Non-pigmented ciliary epithelial cell (primary cell): ENCODE data around the gene SPIB.
"Not testable (repeated sequence)": the region's sequence is repeated elsewhere in the genome, so short reads cannot be mapped to it uniquely, and the experiment has no call there.

ENCODE experiments used
- DNase-seq: peaks from one replicate; pipeline ENCODE4 v3.0.0-alpha.2; 2010; ENCODE audit warnings: low read depth

Gene SPIB

DNA sequence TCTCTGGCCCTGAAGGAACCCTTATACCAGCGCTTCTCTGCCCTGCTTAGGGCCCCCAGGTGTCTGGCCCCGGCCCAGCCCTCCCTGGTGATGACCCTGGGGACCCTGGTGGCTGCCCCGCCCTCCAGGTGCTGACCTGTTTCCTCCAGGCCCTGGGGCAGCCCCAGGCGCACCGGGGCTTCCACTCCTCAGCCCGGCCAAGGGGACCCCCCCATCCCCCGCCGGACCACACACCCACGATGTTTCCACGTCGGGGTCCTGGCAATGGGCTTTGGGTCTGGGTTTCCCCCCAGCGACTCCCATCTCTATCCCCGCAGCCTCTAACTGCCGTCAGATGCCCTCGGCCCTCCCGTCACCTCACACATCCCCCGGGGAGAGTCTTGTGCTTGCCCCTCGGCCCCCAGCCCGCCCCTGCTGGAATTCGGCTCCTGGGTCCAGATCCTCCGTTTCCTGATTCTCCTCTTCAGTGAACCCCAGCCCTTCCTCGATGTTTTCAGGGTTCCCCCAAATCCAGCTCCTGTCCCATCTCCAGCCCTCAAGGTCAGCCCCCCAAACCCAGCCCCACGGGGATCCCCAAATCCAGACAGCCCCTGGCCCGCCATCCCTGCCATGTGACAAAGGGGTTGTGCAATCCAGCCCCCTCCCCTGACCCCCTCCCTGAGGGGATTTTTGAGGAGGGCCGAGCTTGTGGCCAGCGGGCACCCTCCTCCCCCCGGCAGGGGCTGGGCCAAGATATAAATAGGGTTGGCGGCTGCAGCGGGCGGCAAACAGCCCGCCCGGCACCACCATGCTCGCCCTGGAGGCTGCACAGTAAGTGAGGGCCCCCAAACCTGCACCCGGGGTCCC is at the start of gene SPIB:
Gene SPIB (plus strand): TSS at position 763 of the 846 bp plus-strand sequence. CDS start 25 bp downstream, at position 788.
- no peak for DNase-seq

DNA sequence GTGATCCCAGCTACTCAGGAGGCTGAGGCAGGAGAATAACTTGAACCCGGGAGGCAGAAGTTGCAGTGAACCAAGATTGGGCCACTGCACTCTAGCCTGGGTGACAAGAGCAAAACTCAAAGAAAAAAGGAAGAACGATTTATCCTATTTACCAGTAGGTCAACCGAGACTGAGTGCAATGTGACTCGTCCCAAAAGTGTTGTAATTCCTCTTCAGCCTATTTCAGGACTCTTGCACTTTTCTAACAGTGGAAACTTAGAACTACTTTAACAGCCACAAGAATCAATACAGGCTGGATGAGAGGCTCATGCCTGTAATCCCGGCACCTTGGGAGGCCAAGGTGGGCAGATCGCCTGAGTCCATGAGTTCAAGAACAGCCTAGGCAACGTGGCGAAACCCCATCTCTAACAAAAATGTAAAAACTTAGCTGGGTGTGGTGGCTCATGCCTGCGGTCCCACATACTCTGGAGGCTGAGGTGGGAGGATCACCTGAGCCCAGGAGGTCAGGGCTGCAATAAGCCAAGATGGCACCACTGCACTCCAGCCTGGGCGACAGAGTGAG is 46.7 kb upstream of the SPIB start:
- no peak for DNase-seq

DNA sequence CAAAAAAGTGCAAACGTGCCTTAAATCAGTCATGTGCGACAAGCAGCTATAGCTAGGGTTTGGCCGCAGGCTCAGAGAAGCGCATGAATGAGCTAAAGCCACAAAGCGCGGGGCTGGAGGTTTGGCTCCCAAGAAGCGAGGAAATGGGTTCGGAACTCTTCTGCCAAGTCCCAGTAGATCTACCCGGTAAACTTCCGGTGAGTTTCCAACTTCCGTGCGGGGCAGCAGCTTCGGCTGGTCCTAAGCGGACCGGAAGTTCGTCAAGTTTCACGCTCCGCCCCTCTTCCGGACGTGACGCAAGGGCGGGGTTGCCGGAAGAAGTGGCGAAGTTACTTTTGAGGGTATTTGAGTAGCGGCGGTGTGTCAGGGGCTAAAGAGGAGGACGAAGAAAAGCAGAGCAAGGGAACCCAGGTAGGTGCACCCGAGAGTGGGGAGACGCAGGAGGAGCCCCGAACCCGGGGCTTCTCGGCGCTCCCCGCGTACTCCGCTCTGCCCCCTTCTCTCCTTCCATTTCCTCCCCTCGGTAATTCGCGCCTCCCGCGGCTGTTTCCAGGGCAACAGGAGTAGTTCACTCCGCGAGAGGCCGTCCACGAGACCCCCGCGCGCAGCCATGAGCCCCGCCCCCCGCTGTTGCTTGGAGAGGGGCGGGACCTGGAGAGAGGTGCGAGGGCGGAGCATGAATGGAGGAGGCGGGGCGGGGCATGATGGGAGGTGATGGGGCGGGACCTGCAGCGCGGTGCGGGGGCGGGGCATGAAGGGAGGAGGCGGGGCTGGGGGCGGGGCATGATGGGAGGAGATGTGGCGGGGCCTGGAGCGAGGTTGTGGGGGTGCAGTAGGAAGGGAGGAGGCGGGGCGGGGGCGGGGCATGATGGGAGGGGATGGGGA is 42.3 kb upstream of the SPIB start, which contains the start of gene NR1H2:
Gene NR1H2 (plus strand): TSS at position 292 of the 885 bp plus-strand sequence. CDS start 1,149 bp downstream, outside the sequence.
- DNase-seq, result peak; percentile 95

GRCh38 chr19:50377051-50377461 is 41.7 kb upstream of the SPIB start:
- DNase-seq, result no peak

GRCh38 chr19:50377517-50377916 is 41.2 kb upstream of the SPIB start:
- DNase-seq, result no peak

DNA sequence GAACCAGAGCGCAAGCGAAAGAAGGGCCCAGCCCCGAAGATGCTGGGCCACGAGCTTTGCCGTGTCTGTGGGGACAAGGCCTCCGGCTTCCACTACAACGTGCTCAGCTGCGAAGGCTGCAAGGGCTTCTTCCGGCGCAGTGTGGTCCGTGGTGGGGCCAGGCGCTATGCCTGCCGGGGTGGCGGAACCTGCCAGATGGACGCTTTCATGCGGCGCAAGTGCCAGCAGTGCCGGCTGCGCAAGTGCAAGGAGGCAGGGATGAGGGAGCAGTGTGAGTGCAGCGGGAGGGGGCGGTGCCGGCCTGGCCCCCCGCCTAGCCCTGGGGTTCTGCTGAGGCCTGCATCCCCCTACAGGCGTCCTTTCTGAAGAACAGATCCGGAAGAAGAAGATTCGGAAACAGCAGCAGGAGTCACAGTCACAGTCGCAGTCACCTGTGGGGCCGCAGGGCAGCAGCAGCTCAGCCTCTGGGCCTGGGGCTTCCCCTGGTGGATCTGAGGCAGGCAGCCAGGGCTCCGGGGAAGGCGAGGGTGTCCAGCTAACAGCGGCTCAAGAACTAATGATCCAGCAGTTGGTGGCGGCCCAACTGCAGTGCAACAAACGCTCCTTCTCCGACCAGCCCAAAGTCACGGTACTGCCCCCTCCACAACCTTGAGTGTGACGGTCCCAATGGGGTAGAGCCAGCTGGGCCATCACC is 40.4 kb upstream of the SPIB start:
- no peak for DNase-seq

DNA sequence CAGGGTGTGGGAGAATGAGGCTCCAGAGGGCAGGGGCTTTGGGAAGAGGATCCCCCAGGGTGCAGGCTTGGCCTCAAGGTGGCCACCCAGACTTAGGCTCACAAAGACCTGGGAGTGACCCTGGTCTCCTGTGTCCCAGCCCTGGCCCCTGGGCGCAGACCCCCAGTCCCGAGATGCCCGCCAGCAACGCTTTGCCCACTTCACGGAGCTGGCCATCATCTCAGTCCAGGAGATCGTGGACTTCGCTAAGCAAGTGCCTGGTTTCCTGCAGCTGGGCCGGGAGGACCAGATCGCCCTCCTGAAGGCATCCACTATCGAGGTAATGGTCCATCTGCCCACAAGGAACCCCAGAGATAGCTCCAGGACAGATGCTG is 39.9 kb upstream of the SPIB start:
- DNase-seq, result no peak

DNA sequence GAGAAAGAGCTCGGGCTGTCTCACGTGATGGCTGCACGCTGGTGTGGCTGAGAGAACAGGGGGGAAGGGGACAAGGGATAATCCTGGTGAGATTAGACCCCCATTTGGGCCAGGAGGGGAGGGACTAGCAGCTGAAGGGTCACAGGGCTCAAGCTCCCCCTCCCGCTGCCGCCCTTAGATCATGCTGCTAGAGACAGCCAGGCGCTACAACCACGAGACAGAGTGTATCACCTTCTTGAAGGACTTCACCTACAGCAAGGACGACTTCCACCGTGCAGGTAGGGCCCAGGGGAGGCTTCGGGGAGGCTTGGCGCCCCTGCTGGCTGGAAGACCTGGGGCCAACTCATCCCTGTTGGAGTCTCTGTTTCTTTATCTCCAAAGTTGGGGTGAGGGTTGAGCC is 39.1 kb upstream of the SPIB start:
- no peak for DNase-seq

DNA sequence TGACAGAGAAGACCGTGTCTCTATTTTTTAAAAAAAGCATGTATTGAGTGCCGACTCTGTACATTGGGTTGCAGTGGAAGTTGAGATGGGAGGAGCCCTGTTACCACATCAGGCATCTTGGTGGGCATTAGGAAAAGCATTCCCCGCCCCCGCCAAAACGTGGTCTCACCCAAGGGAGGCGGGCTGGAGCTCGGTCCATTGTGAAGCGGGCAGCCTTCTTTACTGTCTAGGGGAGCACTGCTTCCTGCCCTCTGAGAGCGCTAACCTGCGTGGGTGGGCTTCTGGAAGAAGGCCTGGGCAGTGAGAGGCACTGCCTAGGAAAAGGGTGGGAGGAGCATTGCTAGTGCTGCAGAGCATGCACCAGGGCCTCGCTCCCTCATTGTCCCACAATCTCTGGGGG is 38.6 kb upstream of the SPIB start:
- DNase-seq, result no peak

- no peak for DNase-seq
Observed at GRCh38 chr19:50380751-50381151, 38.0 kb upstream of the SPIB start.

DNA sequence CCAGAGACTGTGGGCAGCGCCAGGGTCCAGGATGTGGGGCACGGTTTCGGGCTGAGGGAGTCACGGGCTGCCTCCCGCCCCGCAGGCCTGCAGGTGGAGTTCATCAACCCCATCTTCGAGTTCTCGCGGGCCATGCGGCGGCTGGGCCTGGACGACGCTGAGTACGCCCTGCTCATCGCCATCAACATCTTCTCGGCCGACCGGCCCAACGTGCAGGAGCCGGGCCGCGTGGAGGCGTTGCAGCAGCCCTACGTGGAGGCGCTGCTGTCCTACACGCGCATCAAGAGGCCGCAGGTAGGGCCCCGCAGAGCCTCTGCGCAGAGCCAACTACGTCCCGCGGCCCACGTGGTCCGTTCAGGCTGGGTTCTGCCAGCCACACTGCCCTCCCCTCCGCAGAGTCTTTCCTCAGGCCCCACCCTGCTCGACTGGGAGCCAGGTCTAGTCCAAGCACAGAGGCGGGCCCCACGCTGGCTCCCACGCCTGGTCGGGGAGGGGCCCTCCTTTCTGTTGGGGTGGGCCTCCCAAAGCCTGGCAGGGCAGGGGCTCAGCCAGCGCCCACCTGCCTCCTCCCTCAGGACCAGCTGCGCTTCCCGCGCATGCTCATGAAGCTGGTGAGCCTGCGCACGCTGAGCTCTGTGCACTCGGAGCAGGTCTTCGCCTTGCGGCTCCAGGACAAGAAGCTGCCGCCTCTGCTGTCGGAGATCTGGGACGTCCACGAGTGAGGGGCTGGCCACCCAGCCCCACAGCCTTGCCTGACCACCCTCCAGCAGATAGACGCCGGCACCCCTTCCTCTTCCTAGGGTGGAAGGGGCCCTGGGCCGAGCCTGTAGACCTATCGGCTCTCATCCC is 36.6 kb upstream of the SPIB start:
- DNase-seq, result no peak

DNA sequence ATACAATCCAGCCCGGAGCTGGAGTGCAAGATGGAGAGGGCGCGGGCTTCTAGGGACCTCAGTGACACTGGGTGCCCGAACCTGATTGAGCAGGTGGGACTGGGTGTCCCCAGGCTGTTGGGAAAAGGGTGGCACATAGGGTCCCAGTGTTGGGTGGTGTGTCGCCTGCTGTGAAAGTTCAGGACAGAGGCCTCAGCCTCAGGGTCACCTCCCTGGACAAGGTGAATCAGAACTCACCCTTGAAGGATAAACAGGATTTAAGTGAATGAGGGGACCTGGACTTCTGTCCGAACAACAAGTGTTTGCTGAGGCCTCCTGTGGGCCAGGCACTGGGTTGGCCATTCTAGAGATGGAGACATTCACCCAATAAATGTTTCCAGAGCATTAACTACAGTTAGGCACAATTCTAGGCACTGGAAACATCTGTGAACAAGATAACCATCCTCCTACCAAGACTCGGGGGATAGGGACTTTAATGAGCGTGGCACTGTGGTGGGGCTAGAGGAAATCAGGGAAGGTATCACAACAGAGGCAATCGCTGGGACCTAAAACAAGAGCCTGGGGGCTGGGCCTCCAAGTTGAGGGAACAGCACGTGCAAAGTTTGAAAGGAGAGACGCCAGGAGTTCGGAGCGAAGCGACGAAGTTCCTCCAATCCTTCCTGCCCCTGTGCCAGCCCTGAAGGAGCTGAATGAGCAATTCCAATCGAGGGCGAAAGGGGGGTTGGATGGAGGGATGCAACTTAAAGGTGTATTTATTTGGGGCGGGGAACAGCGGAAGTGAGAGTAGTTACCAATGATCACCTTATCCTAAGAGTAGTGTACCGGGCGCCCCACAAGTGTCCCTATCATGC is 35.5 kb upstream of the SPIB start:
- no peak for DNase-seq

DNA sequence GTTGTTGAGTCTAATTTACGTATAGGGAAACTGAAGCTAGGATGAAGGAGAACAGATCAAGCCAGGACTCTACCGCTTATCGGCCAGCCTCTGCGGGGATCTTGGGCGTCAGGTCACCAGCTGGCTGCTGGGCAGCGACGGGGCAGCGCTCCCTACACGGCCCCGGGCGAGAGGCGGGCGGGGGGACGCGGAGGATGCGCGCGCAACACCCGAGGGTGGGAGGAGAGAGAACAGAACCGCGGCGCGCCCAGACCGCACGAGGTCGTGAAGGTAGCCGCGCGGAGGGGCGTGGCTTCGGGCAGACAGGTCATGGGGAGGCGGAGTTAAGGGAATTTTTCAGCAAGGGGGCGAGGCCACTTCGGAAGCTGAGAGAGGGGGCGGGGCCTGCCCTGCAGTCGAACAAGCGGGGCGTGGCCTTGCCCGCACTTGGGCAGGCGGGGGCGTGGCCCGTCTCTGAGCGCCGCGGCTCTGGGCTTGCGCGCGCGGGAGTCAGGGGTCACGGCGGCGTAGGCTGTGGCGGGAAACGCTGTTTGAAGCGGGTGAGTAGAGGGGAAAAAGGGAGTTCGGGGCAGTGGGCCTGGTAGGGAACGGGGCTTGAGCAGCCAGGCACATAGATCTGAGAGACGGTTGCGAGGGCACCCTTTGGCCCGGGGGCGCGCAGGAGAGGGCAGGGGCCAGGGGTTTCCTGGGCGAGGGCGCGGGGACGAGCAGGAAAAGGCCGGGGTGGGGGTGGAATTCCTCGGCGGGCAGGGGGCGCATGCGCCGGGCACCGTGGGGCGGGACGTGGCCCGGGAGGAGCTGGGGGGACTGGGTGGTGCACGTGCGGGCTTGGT is 34.7 kb upstream of the SPIB start, which contains the start of gene POLD1:
Gene POLD1 (plus strand): TSS at position 496 of the 833 bp plus-strand sequence. CDS start 14,505 bp downstream, outside the sequence.
- DNase-seq, result peak; percentile 89

GRCh38 chr19:50384685-50385535 is 33.8 kb upstream of the SPIB start:
- no peak for DNase-seq

DNA sequence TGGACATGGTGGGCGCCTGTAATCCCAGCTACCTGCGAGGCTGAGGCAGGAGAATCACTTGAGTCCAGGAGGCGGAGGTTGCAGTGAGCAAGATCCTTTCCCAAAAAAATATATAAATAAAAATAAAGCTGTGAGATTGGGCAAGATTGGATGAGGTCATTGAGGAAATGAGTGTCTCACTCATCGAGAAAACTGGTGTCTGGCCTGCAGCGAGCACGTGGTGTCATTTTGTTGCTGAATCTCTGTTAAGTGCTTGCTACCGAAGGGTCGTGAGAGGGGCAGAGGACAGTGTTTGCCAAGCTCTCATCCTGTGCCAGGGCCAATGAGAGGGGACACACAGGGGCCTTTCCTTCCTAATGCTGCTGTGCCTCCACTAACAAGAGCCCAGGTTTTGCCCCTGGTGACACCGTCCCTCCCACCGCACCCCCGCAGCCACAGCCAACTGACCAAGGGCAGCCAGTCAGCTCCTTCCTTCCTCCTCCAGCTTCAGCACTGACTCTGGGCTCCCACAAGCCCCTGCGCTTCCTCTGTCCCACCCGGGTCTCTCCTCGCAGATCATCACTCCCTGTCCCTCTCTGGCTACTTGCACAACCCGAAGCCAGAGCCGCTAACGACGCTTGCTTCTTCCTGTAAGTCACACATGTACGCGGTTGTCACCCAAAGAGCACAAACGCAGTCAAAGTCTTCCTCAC is 31.4 kb upstream of the SPIB start:
- no peak for DNase-seq

GRCh38 chr19:50387868-50388245 is 30.9 kb upstream of the SPIB start:
- DNase-seq, result no peak

GRCh38 chr19:50390295-50390694 is 28.4 kb upstream of the SPIB start:
- not testable (repeated sequence) for DNase-seq
